CD4-positive, alpha-beta T cell treated with Interleukin-6 for 4 hours (primary cell): ENCODE measurements around the gene ZMIZ1.

Experiments used
- DNase-seq: peaks from one replicate; pipeline ENCODE4 v3.0.0-alpha.2; 2020; ENCODE audit warnings: mixed read lengths

The ZMIZ1 gene

DNA sequence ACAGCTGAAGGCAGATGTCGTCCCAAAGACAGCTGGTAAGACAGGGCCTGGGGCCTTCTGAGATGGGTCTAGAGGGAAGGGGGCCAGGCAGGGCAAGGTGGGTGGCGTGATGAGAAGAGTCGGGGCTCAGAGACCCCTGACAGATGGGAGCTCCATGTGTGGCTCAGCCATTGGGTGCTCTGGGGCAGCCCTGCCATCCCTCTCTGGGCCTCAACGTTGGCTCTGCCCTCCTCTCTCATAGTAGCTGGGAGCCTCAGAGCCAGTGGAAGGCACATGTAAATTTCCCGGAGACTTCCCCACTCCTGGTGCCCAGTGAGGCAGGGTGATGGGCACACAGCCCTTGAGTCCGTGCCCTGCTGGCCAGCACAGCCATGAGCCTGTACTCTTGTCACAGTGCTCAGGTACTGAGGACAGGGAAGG lies 280.3 kb downstream of the ZMIZ1 start:
- DNase-seq, result no peak

DNA sequence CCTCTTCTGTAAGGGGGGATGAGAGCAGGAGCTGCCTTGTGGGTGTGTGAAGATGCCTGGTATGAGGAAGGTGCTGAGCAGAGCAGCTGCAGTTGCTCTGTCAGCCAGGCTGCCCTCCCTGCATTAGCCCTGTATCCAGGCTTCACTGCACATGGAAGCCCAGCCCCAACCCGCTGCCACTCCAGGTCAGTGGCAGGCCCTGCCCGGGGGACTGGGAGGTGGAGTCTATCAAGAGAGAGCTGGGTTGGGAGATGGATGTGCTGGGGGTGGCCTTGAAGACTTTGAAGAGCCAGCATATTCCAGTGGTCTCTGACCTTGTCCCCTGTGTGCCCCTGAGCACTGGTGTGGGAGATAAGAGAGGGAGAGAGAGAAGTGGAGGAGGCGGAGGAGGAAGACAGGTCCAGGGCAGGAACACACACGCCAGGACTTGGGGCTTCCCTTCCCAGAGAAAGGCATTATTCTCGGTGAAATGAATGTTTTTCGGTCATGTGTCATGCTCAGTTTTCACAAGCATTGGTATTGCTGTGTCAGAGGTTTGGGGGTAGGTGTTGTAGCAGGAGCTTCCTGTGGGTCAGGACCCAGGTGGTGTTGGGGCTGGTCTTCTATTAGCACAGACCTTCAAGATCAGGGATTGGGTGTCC lies 281.1 kb downstream of the ZMIZ1 start:
- DNase-seq, result no peak

DNA sequence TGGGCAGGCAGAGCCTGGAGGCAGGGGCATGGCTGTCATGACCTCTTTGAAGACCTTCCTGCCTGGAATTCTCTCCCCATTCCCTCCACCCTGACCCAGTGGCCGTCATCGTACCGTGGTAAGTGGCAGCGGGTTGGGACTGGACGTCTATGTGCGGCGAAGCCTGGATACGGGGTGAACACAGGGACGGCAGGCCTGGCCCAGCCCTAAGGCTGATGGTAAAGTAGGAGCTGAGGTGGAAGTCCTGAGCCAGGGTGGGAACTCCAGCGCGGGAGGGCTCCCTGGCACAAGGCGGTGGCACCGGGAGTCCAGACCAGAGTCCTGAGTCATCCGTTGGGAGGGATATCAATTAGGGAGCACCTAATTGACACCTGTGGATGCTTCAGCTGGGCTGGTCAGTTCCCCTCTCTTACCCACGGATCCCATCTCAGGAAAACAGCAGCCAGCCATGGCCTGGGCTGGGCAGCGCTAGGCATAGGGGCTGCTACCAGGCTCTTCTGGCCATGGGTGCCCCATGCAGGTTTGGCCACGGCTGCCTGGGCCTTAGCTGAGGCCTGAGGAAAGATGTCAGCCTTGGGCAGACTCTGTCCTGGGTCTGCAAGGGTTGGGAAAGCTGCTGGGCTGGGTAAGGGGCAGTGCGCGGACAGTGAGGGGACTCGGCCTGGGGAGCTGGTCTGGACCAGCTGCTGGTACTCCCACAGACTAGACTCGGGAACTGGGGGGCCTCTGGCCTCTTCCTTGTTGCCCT lies 281.8 kb downstream of the ZMIZ1 start:
- DNase-seq, result no peak

DNA sequence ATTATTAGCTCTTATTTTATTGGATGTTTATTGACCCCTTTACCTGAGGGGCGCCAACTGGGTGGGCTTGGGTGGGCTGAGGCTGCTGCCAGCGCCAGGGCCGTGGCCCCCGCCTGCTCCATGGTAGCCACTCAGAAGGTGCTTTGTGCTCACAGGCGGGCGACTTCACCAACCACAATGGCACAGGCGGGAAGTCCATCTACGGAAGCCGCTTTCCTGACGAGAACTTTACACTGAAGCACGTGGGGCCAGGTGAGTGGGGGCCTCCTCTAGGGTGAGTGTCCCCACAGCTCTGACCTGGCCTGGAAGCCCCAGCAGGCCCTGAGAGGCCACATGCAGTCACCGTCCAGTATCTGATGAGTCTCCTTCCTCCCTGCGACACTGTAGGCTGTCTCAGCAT lies 282.6 kb downstream of the ZMIZ1 start:
- no peak for DNase-seq

DNA sequence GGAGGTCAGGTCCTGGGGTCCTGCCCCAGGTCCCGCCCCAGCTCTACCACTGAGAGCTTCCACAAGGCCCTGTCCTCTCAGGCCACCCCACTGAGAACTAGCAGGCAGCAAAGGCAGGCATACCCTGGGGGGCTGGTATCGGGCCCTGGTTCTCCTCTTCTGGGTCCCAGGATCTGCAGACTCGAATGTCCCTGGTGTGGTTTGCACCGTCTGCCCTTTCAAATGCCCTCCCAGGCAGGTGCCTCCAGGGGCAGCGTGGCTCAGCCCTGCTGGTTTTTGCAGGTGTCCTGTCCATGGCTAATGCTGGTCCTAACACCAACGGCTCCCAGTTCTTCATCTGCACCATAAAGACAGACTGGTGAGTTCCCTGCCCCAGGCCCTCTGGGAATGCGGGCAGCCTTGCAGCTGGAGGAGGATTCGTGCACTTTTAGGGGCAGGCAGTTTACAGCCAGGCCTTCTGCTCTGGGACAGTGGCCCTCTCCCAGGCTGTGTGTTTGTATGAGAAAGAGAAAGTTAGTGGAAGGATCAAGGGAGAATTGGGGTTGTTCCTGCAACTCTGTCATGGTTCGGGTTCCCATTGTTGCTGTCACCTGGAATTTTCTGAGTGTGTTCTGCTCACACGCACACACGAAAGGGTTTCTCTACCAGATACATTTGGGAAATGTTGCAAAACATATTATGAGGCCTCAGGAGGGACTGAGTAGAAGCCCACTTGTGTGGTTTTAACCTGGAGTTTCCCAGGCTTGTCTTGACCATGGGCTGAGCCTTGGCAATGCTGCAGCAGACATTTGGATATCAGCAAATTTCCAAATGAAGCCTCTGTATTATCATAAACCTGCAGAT lies 283.5 kb downstream of the ZMIZ1 start:
- no peak for DNase-seq

DNA sequence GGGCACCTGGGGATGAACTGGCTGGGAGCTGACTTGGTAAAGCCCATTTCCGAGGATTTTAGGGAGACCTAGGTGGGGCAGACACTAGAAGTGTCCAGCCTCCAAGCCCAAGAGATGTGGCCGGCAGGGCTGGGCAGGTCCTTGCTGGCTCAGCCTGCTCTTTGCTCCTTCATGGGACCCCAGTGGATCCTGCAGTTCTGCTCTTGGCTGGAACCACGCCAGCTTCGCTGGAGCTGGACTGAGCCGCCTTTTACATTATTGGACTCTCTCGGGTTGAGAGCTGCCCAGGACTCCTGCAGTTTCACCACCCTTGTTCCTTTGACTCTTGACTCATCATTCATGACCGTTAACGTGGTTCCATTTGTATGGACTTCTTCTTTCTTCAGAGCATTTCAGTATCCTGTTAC lies 284.2 kb downstream of the ZMIZ1 start:
- DNase-seq, result no peak

DNA sequence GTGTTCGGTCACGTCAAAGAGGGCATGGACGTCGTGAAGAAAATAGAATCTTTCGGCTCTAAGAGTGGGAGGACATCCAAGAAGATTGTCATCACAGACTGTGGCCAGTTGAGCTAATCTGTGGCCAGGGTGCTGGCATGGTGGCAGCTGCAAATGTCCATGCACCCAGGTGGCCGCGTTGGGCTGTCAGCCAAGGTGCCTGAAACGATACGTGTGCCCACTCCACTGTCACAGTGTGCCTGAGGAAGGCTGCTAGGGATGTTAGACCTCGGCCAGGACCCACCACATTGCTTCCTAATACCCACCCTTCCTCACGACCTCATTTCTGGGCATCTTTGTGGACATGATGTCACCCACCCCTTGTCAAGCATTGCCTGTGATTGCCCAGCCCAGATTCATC lies 285.0 kb downstream of the ZMIZ1 start:
- no peak for DNase-seq

DNA sequence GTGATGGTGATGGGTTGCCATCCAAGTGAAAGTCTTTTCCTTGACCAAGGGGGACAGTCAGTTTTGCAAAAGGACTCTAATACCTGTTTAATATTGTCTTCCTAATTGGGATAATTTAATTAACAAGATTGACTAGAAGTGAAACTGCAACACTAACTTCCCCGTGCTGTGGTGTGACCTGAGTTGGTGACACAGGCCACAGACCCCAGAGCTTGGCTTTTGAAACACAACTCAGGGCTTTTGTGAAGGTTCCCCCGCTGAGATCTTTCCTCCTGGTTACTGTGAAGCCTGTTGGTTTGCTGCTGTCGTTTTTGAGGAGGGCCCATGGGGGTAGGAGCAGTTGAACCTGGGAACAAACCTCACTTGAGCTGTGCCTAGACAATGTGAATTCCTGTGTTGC lies 285.4 kb downstream of the ZMIZ1 start:
- no peak for DNase-seq

DNA sequence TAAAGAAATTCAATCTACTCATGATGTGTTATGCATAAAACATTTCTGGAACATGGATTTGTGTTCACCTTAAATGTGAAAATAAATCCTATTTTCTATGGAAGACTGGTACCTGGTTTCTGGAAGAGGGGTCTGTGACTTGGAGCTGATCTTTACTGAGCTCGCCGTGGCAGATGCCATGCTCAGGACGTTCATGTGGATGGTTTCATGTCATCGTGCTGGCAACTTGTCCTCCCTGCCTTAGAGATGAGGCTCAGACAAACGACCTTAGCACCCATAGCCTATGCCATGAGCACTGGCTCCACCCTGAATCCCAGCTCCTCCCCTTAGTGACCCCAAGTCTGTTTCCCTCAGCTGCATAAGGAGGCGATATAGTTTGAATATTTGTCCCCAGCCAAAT lies 285.8 kb downstream of the ZMIZ1 start:
- no peak for DNase-seq

DNA sequence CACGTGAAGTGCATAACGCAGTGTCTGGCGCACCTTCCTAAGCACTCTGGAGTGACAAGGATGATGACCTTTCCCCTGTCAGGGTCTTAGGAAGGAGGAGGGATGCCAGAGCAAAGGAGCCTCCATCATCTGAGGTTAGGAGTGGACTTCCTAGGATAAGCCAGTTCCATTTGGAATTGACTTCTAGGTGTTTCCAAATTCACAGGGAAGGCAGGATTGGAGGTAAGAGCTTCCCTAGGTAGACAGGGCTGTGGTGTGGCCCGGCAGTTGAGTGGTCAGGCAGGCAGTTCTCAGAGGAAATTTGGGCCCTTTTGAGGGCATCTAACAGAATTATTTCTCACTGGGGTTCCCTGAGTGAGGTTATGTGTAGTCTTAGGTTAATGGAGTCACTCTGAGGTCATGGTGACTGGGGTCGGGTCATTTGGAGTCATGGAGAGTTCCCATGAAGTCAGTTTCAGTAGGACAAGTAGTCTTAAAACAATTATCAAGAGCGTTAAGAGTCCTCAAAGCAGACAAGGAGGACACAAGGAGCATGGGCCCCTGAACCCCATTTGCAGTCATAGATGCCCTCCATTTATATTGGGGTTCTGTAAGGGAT lies 286.8 kb downstream of the ZMIZ1 start:
- DNase-seq, result no peak

DNA sequence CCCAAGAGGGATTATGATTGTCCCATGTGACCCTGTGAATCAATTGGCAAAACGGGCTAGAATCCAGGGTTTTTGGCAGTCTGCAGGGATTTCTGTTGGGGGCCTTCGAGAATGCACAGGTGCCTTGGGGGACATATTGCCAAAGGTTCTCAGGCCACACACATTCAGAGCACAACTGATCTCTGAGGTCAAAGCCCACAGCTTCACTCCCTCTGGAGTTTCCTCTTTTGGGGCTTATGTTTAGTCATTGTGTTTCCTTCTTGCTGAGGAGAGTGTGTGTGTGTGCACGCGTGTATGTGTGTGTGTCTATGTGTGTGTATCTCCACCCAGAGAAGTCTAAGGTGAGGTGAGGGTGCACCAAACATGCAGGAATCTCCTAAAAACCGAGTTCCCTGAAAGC lies 287.3 kb downstream of the ZMIZ1 start:
- DNase-seq, result no peak

DNA sequence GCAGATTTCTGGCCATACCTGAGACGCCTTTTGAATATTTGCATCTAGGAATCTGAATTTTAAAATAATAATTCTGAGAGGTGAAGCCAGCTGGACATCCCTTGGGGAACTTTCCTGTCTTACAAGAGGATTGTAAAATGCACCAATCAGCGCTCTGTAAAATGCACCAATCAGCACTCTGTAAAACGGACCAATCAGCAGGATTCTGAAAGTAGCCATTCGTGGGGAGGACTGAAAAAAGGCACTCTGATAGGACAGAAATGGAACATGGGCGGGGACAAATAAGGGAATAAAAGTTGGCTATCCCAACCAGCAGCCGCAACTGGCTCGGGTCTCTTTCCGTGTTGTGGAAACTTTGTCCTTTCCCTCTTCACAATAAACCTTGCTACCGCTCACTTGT lies 288.4 kb downstream of the ZMIZ1 start:
- no peak for DNase-seq

DNA sequence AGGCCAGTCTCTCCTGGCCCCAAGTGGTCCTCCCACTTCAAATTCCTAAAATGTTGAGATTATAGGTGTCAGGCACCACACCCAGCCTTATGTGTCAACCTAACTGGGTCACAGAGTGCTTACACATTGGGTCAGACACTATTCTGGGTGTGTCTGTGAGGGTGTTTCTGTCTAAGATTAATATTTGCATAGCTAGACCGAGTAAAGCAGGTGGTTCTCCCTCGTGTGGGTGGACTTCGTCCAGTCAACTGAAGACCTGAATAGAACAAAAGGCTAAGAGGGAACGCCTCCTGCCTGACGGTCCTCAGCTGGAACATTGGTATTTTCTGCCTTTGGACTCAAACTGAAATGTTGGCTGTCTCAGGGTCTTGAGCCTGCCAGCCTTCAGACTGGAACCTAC lies 290.0 kb downstream of the ZMIZ1 start:
- DNase-seq, result no peak

DNA sequence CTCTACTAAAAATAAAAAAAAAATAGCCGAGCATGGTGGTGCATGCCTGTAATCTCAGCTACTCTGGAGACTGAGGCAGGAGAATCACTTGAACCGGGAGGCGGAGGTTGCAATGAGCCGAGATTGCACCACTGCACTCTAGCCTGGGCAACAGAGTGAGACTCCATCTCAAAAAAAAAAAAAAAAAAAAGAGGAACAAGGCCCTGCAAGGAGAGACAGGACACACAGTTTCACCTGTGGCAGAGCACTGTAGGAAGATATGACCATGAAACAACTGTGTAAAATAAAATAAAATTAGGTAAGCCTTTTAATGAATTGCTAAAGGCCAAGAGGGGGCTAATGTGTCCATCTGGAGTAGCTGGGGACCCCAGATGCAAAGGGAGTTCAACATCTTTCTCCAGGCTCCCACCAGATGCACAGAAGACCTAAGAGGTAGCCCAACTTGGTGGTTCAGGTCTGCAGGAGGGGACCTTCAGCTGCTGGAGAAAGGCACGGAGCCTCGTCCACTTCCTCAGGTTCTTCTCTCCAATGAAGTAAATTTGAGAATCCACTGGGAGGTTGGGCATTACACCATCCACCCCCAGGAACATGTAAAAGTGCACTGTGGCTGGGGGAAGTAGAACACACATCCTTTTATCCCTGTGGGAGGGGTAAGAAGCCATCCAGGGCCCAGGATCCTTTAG lies 291.2 kb downstream of the ZMIZ1 start:
- DNase-seq, result no peak

DNA sequence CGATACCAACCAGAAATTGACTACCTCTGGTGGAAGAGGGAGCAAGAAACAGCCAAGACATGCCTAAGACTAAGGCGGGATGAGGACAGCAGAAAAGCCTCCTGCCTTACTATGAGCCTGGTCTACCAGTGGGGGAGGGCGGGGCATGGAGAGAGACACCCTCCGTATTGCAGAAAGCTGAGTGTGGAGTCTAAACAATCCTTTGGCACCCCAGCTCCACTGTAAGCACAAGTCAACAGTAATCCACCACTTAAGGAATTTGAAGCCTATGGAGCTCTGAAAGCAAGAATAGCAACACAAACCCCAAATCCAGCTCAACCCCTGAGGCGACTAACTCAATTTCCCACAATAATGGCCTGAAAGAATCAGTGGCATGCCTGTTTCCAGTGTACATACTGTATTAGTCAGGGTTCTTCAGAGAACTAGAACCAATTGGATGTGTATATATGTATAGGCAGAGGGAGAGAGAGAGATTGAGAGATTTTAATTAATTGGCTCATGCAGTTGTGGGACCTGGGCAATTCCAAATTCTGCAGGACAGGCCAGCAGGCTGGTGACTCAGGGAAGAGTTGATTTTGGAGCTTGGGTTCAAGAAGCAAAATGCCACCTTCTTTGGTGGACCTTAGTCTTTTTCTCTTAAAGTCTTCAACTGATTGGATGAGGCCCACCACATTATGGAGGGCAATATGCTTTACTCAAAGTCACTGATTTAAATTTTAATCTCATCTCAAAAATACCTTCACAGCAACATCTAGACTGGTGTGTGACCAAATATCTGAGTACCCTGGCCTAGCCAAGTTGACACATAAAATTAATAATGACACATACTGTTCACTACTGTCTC lies 292.0 kb downstream of the ZMIZ1 start:
- no peak for DNase-seq

DNA sequence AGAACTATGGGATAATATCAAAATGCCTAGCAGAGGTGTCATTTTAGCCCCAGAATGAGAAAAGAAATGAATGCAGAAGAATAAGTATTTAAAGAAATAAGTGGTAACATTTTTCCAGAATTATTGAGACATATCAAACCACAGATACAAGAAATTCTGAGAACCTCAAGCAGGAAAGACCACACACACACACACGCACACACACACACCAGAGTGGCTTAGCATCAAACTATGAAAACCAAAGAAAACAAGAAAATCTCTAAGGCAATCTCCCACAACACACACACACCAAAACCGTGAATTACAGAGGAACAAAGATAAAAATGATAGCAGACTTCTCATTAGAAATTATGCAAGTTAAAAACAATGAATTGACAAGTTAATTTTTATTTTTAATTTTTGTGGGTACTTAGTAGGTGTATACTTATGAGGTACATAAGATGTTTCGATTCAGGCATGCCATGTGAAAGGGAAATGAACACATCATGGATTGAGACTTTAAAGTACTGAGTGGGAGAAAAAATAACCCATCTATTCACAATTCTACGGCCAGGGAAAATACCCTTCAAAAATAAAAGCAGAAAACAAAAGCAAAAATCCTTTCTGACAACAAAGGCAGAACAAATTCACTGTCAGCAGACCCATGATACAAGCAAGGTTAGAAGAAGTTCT lies 293.1 kb downstream of the ZMIZ1 start:
- DNase-seq, result no peak
